NCI-H146 treated with DMSO at 0.1 percent for 48 hours (cell line): Measurements from ENCODE around the gene PLCB2.

Experiments
- DNase-seq: peaks from one replicate; lab custom pipeline; 2025; ENCODE audit not compliant: unreplicated experiment; lab: John Stamatoyannopoulos, UW

PLCB2 gene

DNA sequence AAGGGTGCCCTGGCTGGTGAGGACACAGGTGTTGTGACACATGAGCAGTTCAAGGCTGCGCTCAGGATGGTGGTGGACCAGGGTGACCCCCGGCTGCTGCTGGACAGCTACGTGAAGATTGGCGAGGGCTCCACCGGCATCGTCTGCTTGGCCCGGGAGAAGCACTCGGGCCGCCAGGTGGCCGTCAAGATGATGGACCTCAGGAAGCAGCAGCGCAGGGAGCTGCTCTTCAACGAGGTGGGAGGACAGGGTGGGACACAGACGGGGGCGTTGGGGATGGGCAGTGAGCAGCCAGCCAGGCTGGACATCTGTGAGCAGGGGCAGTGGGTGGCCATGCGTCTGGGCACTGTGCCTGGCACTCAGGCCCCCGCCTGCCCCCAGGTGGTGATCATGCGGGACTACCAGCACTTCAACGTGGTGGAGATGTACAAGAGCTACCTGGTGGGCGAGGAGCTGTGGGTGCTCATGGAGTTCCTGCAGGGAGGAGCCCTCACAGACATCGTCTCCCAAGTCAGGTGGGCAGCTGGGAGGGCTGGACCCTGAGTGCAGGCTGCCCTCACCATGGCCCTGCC, 35.2 kb downstream of the PLCB2 start:
- DNase-seq: no peak

DNA sequence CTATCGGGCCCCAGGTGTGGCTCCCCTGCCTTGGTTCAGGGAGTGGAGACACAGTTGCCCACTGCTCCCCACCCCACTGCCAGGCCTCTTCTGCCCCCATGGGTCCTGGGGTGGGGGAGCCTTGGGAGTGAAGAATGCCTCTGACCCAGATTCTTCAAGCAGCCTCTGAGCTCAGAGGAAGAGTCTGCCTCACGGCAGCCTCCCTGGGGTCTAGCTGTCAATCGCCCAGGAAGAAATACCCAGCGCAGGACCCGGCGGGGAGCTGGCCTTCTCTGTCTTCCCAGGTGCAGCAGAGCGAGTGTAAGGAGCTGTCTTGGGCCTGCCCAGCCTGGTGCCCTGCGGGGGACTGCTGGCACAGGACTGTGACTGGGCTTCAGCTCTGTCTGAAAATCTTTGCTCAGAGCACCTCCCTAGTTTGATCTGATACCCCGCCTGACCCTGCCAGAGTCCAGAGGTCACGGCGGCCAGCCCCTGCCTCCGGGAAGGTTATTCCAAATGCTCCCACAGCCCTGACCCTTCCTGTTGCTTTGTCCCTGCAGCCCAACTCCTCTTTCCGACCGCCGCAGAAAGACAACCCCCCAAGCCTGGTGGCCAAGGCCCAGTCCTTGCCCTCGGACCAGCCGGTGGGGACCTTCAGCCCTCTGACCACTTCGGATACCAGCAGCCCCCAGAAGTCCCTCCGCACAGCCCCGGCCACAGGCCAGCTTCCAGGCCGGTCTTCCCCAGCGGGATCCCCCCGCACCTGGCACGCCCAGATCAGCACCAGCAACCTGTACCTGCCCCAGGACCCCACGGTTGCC, 35.9 kb downstream of the PLCB2 start:
- DNase-seq: no peak

DNA sequence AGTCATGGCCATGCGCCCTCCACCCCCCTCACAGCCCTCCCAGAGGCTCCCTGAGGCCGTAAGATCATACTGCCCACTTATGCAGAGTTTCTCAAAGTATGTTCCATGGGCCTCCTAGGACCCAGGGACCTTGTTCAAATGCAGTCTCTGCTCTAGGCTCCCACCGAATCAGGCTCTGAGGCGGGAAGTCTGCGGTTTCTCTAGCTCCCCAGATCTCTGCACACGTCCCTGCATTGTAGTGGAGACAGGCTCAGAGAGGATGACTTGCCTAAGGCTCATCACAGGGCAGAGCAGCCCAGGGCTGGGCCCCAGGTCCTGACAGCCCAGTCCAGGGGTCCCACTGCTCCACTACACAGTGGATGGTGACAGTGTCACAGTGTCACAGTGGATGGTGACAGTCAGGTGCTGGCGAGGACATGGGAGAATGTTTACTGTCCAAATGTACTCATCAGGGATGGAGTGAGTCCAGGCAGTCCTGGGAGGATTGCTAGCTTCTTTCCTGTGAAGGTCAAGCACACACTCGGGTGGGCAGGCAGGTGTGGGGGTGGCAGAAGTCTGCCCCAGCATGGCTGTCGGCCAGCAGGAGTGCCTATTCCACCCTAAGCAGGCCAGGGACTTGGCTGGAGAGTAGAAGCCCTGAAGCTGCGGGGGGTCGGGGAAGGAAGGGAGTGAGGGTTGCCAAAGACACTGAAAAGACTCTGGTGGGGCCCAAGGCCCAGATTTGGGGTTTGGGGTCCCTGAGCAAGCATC, 37.3 kb downstream of the PLCB2 start:
- no peak for DNase-seq

DNA sequence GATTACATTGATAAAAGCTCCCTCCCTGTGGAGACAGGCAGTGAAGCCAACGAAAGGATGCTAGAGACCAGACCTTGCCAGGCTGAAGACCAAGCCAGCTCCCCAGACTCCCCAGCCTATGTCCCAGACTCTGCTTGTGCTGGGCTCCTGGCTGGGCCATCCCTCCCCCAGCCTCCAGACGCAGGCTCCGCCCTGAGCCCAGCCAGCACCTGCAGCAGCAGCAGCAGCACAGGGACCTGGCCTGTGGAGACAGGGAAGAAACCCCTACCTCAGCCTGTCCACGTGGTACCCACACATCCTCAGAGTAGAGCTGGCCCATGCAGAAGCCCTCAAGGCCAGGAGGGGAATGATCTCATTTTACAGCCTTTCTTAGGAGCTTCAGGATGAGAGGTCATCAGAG, 38.1 kb downstream of the PLCB2 start:
- DNase-seq: no peak

DNA sequence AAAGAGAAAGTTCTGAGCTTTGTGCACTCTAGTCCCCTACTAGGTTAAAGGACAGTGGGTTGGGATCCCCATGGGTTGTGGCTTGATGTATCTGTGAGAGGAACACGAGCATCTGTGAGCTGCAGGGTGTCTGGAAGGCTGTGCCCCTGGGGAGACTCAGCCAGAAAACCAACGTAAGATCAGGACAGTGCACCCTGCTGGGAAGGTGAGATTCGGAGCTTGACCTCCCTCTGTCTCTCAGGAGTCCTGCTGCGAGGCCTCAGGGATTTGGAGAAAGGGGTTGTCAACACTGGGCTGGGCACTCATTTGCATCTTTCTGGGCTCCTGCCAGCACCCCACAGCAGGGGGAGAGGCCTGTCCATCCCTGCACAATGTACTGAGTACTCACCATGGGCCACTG, 40.1 kb downstream of the PLCB2 start:
- DNase-seq: no peak

DNA sequence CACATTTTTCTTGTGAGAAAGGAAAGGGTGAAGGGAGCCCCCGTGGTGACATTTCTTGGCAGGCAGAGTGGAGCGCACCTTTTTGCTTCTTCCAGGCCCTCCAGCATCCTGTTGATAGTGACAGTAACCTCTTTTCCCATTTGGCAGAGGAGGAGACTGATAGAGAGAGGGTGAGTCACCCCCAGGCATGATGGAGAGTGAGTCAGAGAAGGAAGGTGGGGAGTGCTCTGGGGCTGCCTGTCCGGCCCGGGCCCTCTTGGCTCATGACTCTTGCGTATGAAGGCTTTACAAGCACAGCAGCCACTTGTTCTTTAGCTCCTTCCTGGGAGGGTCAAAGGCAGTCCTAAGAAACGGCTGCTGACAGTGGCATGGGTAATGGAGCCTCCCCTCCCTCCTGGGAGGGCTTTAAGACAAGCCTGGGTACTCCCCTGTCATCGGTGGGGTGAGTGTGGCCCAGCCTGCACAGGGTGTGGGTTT, 40.9 kb downstream of the PLCB2 start:
- no peak for DNase-seq

DNA sequence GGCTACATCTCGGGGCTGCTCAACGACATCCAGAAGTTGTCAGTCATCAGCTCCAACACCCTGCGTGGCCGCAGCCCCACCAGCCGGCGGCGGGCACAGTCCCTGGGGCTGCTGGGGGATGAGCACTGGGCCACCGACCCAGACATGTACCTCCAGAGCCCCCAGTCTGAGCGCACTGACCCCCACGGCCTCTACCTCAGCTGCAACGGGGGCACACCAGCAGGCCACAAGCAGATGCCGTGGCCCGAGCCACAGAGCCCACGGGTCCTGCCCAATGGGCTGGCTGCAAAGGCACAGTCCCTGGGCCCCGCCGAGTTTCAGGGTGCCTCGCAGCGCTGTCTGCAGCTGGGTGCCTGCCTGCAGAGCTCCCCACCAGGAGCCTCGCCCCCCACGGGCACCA, 41.9 kb downstream of the PLCB2 start:
- no peak for DNase-seq

DNA sequence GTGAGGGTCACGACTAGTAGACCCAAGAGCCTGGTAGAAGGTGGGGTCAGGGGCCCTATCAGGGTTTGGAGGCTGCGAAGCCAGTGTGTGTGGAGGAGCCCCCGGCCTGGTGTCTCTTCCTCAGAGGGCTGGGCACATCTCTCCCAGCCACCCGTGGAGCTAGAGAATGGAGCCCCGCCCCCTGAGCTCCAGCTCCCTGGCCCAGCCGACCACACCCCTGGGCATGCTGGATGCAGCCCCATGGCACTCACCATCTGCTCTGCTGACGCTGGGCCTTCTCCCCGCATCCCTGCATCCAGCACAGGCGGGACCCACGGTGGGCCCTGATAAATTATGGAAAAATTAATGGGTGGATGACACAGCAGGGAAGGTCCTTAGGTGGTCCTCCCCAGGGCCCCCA, 42.4 kb downstream of the PLCB2 start:
- no peak for DNase-seq

DNA sequence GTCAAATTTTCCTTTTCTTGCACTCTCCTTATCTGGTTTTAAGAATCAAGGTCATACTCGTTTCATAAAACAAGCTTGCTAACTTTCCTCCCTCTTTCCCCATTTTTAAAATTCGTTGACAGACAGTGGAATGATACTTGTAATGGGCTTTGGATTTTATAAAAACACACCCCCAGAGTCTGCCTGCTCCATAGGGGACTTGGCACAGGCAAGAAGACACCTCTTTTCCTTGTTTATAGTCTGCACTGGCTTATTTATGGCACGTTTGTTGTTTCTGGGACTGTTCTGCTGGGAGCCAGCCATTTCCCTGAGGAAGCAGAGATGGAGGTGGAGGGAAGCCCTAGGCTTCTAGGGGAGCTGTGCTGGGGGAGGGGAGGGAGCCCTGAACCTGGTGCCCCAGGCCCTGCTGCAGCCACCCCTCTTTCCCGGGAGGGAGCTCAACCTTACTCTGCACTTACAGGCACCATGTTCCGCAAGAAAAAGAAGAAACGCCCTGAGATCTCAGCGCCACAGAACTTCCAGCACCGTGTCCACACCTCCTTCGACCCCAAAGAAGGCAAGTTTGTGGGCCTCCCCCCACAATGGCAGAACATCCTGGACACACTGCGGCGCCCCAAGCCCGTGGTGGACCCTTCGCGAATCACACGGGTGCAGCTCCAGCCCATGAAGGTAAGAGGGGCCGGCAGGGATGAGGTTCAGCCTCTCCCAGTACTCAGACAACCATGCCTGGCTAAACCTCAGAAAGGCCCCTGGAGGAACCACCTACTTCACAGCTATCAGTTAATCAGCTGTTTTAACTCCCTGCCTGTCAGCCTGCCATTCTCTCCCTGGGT, 43.2 kb downstream of the PLCB2 start:
- no peak for DNase-seq

DNA sequence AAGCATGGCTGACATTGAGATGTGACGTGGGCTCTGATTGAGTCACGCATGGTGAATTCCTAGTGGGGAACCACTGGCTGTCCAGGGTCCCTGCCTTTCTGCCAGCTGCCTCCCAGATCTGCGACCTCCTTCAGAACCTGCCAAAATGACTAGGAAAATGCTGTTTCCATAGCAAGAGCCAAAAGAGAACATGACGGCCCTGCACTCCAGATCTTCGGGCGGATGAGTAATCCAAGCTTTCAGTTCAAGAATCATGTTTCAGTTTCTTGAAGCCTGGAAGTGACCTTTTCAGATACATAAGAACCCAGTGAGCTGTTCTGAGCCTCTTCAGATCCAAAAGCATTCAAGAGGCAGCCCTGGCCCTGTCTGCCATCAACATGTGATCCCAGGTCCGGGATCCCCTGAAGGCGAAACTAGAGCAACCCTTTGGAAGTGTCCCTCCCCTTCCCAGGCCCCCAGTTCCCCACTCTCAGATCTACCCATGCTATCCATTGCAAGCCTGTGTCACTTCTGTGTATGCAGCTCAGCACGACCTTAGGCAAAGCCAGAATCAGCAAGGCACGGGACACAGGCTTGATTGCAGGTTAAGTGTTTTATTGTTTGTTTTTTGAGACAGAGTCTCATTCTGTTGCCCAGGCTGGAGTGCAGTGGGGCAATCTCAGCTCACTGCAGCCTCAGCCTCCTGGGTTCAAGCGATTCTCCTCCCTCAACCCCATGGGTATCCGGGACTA, 44.5 kb downstream of the PLCB2 start:
- DNase-seq: no peak

DNA sequence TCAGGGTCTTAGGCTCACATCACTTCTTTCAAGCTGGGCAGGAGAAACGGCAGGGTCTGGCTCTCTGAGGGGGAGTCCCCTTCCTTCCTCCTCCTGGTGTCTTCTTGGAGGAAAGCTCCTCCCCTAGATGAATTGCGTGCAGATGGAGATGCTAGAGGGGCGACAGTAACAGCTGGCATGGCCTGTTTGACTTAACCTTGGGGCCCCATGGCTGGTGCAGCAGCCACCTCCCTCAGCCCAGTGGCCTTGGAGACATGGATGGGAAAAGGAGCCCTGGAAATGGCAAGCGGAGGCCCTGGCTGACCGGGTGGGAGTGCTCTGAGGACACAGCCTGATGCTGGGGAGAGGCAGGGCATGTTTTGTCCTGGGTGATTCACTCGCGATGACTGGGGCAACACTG, 48.7 kb downstream of the PLCB2 start:
- DNase-seq: no peak

DNA sequence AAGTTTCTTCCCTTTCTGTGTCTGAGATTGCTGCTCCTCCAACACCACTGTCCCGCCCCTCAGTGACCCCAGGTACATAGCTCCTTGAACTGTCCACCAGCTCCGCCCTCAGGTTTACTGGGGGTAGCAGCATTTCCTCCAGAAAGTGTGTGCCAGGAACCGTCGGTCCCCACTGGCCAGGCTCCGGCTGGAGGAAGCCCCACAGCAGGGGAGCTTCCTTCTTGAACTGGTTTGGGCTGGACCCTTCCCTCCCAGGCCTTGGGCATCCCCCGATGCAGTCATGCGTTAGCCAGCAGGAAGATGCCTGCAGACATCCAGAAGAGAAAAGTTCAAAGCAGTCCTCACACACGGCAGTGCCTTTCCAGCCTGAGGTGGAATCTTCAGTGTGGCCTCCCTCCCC, 49.2 kb downstream of the PLCB2 start:
- no peak for DNase-seq

DNA sequence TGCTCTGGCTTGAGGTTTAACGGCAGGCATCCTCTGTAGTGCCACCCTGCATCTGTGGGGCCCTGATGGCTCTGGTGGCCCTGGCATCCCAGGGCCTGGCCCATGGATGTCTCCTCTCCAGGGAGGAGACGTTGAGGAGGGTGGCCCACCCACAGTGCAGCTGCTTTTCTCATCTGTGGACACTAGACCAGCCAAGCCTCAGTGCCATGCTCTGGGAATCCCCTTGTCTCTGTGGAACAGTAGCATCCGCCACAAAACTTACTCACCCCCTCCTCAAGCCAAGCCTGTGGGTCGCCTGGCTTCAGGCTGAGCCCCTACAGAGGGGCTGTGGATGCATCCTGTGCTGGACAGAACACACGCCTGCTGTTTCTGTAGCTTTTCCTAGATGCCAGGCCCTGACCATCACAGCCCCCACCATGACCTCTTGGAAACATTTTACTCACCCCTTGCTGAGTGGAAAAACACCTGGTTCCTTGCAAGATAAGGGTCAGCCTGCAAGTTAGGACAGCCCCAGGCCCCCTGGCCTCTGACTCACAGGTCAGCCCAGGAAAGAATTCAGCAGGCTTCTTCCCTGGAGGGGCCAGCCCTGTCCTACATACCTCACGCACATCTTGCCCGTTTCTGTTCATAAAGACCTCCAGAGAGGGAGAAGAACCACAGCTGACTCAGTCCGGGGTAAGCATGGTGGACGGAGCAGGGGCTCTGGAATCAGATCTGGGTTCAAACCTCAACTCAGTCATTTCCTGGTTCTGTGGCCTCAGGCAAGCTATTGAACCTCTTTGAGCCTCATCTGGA, 49.9 kb downstream of the PLCB2 start:
- DNase-seq: no peak

DNA sequence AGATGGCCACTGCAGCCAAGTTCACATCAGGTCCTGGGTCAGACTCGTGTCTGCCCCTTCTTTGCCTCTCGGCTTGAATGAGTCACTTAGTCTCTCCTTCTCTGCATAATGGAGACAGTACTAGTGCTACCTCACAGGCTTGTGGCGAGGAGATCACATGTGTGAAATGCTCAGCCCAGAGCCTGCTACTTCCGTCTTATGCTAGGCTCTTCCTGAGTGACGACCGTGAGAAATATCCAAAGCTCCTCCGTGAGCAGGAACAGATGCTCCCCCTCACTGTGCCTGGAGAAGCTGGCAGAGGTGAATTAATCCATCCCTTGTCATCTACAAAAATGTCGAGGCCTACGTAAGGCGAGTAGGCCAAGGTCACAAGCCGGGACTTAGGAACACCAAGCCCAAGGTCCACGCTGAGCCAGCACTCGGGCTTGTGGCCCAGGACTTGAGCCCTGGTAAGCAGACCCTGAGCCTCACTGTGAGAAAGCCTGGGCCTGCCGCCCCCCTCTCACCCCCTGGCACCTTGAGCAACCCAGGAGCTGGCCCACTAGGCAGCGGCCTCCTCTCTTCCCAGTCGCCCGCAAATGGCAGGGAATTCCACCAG, 51.0 kb downstream of the PLCB2 start:
- no peak for DNase-seq

DNA sequence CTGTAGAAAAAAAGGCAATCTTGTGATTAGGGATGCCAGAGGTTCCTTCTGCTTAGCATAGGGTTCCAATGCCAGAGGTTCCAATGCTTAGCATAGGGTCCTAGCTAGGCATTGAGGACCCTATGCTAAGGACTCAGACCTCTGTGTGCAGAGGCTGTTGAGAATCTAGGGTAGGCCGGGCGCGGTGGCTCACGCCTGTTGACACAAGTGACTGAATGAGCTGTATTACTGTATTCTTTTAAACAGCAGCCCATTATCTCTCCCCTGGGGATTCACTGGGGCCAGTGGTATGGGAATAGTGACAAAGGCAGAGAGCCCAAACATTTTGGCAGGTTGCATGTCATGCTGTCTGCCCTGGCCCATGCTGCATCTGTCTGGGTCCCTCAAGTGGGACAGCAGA, 52.7 kb downstream of the PLCB2 start:
- no peak for DNase-seq

DNA sequence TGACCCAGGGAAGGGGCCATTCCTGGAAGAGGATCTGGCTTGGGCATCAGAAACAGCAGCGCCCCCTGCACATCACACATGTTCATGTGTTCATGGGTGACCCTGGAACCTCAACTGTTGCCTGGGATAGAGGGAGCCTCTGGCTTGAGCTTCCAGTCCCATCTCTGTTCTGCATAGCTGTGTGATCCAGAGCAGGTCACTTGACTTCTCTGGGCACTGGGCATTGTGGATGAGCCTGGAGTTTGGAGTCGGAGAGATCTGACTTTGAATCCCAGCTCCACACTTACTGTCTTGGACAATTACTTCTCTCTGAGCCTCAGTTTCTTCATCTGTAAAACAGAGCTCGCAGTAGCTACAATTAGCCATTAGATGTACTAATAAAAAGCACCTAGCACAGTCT, 53.3 kb downstream of the PLCB2 start:
- no peak for DNase-seq

DNA sequence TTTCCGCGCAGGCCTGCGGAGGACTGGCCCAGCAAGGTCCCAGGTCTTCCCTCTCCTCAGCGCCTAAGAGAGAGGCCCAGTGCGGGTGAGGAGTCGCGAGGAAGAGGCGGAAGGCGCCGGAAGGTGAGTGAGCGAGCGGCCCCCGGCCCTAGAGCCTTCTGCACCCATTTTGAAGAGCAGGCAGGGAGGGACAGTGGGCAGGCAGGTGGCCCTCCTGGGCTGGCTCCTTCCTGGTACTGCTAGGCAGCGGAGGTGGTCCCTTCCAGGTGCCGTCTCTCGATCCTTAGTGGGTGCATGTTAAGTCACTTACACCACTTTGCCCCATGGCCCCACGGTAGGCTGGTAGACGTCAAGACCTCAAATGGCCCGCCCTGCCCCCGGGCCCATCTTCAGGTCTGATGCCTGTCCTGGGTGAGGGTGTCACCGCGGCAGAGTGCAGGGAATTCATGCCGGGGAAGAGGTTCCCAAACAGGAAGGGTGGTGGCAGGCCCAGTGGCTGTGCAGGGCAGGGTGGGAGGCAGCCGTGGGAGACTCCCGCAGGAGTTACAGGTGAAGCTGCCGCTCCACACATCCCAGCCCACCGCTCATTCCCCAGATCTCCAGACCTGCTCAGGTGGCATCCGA, 54.5 kb downstream of the PLCB2 start:
- DNase-seq: no peak

DNA sequence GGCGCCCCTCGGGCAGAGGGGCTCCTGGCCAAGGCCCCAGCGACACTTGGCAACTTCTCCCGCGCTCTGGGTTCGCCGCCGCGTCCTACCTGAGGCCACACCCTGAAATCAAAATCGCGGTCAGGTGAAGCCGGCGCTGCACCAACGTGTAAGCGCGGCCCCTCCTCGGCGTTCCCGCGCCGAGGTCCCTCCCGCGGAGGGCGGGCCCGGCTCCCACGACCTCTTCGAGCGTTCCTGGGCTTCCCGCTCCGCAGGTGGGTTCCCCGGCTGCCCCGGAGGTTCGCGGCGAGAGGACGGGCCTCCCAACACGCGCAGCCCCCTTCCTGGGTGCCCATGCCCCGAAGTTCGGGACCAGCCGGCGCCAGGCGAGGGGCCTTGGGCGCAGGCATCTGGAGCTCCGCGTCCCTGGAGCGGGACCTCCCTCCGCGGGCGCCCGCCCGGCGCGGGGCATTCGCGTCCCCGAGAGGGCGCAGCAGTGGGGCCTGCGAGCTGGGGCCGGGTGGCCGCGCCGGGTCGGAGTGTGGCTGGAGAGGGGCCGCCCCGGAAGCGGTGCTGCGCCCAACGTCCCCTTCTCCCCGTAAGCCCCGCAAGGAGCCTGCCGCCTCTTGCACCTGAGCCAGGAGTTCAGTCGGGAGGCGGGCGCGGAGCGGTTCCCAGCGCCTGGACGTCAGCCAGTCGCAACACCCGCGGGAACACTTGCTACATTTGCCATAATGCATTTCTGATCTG, 55.1 kb downstream of the PLCB2 start:
- DNase-seq: peak; percentile 8

DNA sequence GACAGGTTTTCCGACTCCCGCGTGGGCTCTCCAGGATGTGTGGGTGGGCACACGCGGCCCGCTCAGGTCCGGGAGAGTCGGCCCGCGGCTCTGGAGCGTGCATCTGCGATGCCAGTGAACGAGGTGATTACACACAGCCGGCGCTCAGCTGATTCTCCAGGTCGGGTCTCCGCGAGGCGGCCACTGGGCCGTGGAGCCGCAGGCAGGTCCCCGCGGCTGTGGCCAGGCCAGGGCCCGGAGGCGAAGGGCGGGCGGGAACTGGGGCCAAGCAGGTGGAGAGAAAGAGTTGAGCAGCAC, 55.6 kb downstream of the PLCB2 start:
- no peak for DNase-seq
